Keratinocyte (primary cell): ENCODE measurements around the gene IFTAP. TPM values are rescaled to one million over a fixed set of nuclear protein-coding genes. Genes with fewer than 3 reads are reported as not detected.

Experiments used
- DNase-seq: peaks from one replicate; pipeline ENCODE4 v3.0.0-alpha.2; 2011; ENCODE audit warnings: low read depth, missing footprints, low spot score
- FAIRE-seq: peaks from 2 replicates; lab custom pipeline; 2011; peaks lifted over from hg19 to GRCh38; lab: Jason Lieb, UNC
- H2AFZ ChIP-seq: 2 replicates; pipeline ENCODE4 v1.6.0; 2012; ENCODE audit warnings: low read length, control low read depth, inconsistent platforms; ENCODE audit not compliant: control insufficient read depth
- H3K27ac ChIP-seq: 2 replicates; pipeline ENCODE4 v1.5.1; 2011; ENCODE audit warnings: low read length; ENCODE audit not compliant: control insufficient read depth, insufficient read depth
- H3K27me3 ChIP-seq: 3 replicates; pipeline ENCODE4 v1.6.0; 2011; ENCODE audit warnings: low read length; ENCODE audit not compliant: control insufficient read depth, insufficient read depth; ENCODE audit errors: extremely low read depth
- H3K36me3 ChIP-seq, 2 experiments: 2 replicates in 1 of 2; 3 replicates in 1 of 2; pipeline ENCODE4 v1.5.1; 2011; ENCODE audit warnings: low read length in 2 of 2, mild to moderate bottlenecking in 1 of 2; ENCODE audit not compliant: control insufficient read depth in 2 of 2, insufficient read depth in 2 of 2; ENCODE audit errors: extremely low read depth in 1 of 2
- H3K4me1 ChIP-seq: 3 replicates; pipeline ENCODE4 v1.5.1; 2011; ENCODE audit warnings: low read length; ENCODE audit not compliant: control insufficient read depth, insufficient read depth; ENCODE audit errors: extremely low read depth
- H3K4me2 ChIP-seq: 3 replicates; pipeline ENCODE4 v1.6.0; 2011; ENCODE audit warnings: low read depth, low read length; ENCODE audit not compliant: control insufficient read depth, insufficient read depth; ENCODE audit errors: extremely low read depth
- H3K4me3 ChIP-seq, 3 experiments: fragments of 200-600 bp in 1 of 3; sonication (generic) in 1 of 3; 2 replicates in 2 of 3; 3 replicates in 1 of 3; pipeline ENCODE4 v1.5.1; 2011 to 2016; ENCODE audit warnings: low read length in 3 of 3, mild to moderate bottlenecking in 3 of 3, control low read depth in 2 of 3, inconsistent platforms in 1 of 3, low read depth in 1 of 3, mixed read lengths in 1 of 3, mixed run types in 1 of 3, moderate library complexity in 1 of 3; ENCODE audit not compliant: control insufficient read depth in 2 of 3, insufficient read depth in 2 of 3; ENCODE audit errors: extremely low read depth in 1 of 3
- H3K79me2 ChIP-seq: 2 replicates; pipeline ENCODE4 v1.6.0; 2012; ENCODE audit warnings: low read length; ENCODE audit not compliant: control insufficient read depth, insufficient read depth
- H3K9ac ChIP-seq: 3 replicates; pipeline ENCODE4 v1.6.0; 2011; ENCODE audit warnings: low read length; ENCODE audit not compliant: control insufficient read depth, insufficient read depth; ENCODE audit errors: extremely low read depth
- H3K9me1 ChIP-seq: 3 replicates; pipeline ENCODE4 v1.6.0; 2011; ENCODE audit warnings: low read length; ENCODE audit not compliant: control insufficient read depth, insufficient read depth; ENCODE audit errors: extremely low read depth
- H3K9me3 ChIP-seq: 2 replicates; pipeline ENCODE4 v1.5.1; 2012; ENCODE audit warnings: low read depth, low read length; ENCODE audit not compliant: control insufficient read depth
- H4K20me1 ChIP-seq: 3 replicates; pipeline ENCODE4 v1.6.0; 2011; ENCODE audit warnings: low read length; ENCODE audit not compliant: control insufficient read depth, insufficient read depth; ENCODE audit errors: extremely low read depth
- EZH2 ChIP-seq: IDR thresholded peaks from one replicate; pipeline ENCODE4 v1.6.1; 2012; ENCODE audit warnings: inconsistent platforms, mild to moderate bottlenecking, low read length, moderate library complexity
- dilution Hi-C: fragments of 300-500 bp; cut with MboI; formaldehyde crosslinking; loops from one replicate; pipeline ENCODE4 v1.7.0; 2020; ENCODE audit warnings: low sequenced_read_pairs; ENCODE audit not compliant: extremely low pct_ligation_motif_present
- polyA plus RNA-seq, 5 experiments: library from polyadenylated mRNA; depleted of rRNA in 3 of 5; stranded (reverse) in 3 of 5; stranded (forward) in 1 of 5; unstranded in 1 of 5; fragments of >200 nt; gene quantifications; 1 replicate in 1 of 5; 2 replicates in 3 of 5; 3 replicates in 1 of 5; pipeline versions ENCODE4 v1.2.1 to v1.2.3, GENCODE V29; 2011 to 2012; ENCODE audit warnings: missing spikeins in 2 of 5, low read depth in 1 of 5, low replicate concordance in 1 of 5
- TF ChIP-seq, protein P1 (sequence below), 3 experiments: IDR thresholded peaks in 1 of 3; conservative IDR thresholded peaks in 1 of 3; optimal IDR thresholded peaks in 1 of 3; 2 replicates in 2 of 3; 3 replicates in 1 of 3; pipeline versions ENCODE3 to v1.5.1; 2011; ENCODE audit warnings: low read length in 3 of 3, mild to moderate bottlenecking in 3 of 3, moderate library complexity in 2 of 3, control low read depth in 1 of 3, inconsistent platforms in 1 of 3; ENCODE audit not compliant: insufficient read depth in 2 of 3; ENCODE audit errors: extremely low read depth in 1 of 3

The IFTAP gene
- polyA plus RNA-seq, 1 donor (not counting 4 experiments of a cell fraction or from before 2014, with no cell fraction given) = 22.8 TPM

DNA sequence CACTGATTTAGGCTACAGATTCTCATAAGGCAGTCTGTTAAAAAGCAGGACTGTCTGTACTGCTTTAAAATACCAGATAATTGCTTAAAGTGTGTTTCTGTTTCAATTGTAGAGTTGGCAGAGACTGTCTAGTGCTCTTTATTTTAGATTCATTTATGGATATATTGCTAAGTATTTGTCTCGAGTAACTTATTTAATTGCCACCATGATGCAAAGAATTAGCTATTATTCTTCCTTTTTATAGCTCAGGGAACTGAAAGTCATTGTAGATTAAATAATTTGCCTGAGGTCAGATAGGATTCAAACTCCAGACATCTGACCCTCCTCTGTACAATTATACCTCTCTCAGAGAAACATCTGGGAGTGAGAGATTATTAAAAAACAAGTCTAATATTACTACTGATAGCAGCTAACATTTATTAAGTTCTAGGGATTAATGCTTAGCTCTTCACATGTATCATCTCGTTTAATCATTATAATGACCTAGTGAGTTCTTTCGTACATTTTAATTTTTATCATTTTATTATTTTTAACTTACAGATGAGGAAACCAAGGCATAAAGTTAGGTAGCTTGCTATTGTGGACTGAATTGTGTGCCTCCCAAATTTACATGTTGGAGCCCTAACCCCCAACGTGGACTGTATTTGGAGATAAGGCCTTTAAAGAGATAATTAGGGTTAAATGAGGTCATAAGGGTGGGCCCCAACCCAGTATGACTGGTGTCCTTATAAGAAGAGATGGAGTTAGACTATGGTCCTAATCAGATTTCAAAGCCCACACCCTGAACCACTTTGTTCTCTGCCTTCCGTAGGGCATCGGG is 23.5 kb downstream of the IFTAP start:
- dilution Hi-C loops = no loop called here

DNA sequence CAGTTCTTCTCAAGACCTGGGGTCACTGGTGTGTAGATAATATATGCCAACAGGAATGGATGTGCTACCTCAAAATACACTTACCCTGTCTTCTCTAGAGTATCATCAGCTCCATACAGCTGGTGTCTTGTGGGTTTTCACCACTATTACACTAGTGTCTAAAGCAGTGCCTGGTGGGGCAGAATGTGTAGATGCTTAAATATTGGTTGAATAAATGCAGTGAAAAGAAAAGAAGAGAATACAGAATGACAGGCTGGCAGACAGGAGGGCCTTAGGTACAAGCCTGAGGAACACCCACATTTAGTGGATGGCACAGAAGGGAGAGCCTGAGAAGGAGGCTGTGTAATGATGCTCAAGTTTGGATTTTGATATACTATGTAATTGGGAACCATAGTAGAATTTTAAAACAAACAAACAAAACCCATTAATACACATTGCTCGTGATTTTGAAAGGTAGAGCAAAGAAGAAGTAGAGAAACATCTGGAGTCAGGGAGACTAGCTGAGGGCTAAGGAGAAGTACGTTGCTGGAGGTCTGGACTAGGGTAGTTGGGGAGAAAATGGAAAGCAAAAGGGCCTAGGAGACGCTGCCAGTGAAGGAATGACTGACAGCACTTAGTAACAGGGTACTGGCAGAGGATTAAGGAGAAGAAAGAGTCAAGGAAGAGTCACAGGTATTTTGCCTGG is 24.2 kb downstream of the IFTAP start:
- no peak for FAIRE-seq
- H3K9me3 ChIP-seq = no peaks in the 10 kb centered on the region
- no peaks in the 10 kb centered on the region for H4K20me1 ChIP-seq
- no peaks in the 10 kb centered on the region for H3K79me2 ChIP-seq
- no peak overlapping the region for H3K27ac ChIP-seq
- H3K4me1 ChIP-seq = no peaks in the 10 kb centered on the region
- no peaks in the 10 kb centered on the region for H3K27me3 ChIP-seq
- no peaks in the 10 kb centered on the region for H3K9me1 ChIP-seq
- no peak overlapping the region for H3K4me3 ChIP-seq
- no peak for TF ChIP-seq EZH2
- TF ChIP-seq, protein P1, sequence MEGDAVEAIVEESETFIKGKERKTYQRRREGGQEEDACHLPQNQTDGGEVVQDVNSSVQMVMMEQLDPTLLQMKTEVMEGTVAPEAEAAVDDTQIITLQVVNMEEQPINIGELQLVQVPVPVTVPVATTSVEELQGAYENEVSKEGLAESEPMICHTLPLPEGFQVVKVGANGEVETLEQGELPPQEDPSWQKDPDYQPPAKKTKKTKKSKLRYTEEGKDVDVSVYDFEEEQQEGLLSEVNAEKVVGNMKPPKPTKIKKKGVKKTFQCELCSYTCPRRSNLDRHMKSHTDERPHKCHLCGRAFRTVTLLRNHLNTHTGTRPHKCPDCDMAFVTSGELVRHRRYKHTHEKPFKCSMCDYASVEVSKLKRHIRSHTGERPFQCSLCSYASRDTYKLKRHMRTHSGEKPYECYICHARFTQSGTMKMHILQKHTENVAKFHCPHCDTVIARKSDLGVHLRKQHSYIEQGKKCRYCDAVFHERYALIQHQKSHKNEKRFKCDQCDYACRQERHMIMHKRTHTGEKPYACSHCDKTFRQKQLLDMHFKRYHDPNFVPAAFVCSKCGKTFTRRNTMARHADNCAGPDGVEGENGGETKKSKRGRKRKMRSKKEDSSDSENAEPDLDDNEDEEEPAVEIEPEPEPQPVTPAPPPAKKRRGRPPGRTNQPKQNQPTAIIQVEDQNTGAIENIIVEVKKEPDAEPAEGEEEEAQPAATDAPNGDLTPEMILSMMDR (optimal IDR thresholded peaks at IDR 0.05 in 1 of 3, IDR thresholded peaks at IDR 0.05 in 1 of 3, conservative IDR thresholded peaks at IDR 0.05 in 1 of 3; ENCODE audit: extremely low read depth in 1 of 3, insufficient read depth in 2 of 3, low read length in 3 of 3) = no peak
- no peak overlapping the region for H3K9ac ChIP-seq
- H3K4me2 ChIP-seq = no peak overlapping the region
- DNase-seq = no peak
- dilution Hi-C loops = no loop called here
- H3K36me3 ChIP-seq = no peaks in the 10 kb centered on the region
- no peak overlapping the region for H2AFZ ChIP-seq

More for the DNA sequence above, 23.5 kb downstream of the IFTAP start:
- H3K9me3 ChIP-seq = no peaks in the 10 kb centered on the region
- DNase-seq (no peak), FAIRE-seq (no peak)
- no peak overlapping the region for H3K4me2 ChIP-seq
- no peaks in the 10 kb centered on the region for H4K20me1 ChIP-seq
- no peaks in the 10 kb centered on the region for H3K79me2 ChIP-seq
- TF ChIP-seq, protein P1 (optimal IDR thresholded peaks at IDR 0.05 in 1 of 3, IDR thresholded peaks at IDR 0.05 in 1 of 3, conservative IDR thresholded peaks at IDR 0.05 in 1 of 3; ENCODE audit: extremely low read depth in 1 of 3, insufficient read depth in 2 of 3, low read length in 3 of 3) = no peak
- TF ChIP-seq EZH2 = no peak
- no peaks in the 10 kb centered on the region for H3K9me1 ChIP-seq
- no peak overlapping the region for H3K27ac ChIP-seq
- H3K4me1 ChIP-seq = no peaks in the 10 kb centered on the region
- H3K27me3 ChIP-seq = no peaks in the 10 kb centered on the region
- H2AFZ ChIP-seq = no peak overlapping the region
- H3K4me3 ChIP-seq = no peak overlapping the region
- no peaks in the 10 kb centered on the region for H3K36me3 ChIP-seq
- no peak overlapping the region for H3K9ac ChIP-seq
